ENCODE results near the gene MARK4. TPM values are rescaled to one million over a fixed set of nuclear protein-coding genes. Genes with fewer than 3 reads are reported as not detected.

Gene MARK4
- total RNA-seq, 2 donors from 2014 or later: 24.3 to 120 TPM

DNA sequence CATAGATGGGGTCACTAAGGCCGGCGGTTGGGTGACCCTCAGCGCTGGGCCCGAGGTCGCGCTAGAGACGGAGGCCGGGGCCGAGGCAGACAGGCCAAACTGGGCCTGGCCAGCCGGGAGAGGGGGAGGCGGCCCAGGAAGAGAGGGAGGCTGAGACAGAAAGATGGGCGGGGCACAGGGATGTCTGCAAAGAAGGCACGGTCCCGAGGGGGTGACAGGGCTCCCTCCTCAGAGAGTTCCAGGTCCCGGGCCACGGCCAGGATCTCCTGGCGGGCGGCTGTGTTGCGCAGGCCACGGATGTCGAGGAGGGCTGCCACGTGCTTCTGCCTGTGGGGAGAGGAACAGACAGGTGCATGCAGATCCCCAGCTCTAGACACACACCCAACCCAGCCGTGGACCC lies 38.0 kb upstream of the MARK4 start:
- Histone ChIP-seq H3K27ac (no peak overlapping the region), H3K27me3 (replicated peaks; ENCODE audit: insufficient read depth) (no peaks in the 10 kb centered on the region), H3K4me3 (no peak overlapping the region), H3K4me1 (replicated peaks) (no peaks in the 10 kb centered on the region), H3K9me3 (no peaks in the 10 kb centered on the region), H3K36me3 (no peaks in the 10 kb centered on the region)
- TF ChIP-seq, protein P1, sequence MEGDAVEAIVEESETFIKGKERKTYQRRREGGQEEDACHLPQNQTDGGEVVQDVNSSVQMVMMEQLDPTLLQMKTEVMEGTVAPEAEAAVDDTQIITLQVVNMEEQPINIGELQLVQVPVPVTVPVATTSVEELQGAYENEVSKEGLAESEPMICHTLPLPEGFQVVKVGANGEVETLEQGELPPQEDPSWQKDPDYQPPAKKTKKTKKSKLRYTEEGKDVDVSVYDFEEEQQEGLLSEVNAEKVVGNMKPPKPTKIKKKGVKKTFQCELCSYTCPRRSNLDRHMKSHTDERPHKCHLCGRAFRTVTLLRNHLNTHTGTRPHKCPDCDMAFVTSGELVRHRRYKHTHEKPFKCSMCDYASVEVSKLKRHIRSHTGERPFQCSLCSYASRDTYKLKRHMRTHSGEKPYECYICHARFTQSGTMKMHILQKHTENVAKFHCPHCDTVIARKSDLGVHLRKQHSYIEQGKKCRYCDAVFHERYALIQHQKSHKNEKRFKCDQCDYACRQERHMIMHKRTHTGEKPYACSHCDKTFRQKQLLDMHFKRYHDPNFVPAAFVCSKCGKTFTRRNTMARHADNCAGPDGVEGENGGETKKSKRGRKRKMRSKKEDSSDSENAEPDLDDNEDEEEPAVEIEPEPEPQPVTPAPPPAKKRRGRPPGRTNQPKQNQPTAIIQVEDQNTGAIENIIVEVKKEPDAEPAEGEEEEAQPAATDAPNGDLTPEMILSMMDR (IDR thresholded peaks at IDR 0.05): no peak
- TF ChIP-seq POLR2AphosphoS5 (IDR thresholded peaks at IDR 0.05) (no peak), POLR2A (IDR thresholded peaks at IDR 0.05) (no peak)
- DNase-seq (ENCODE audit: low spot score): no peak
- 80% methylated on average over 23 of the region's 23 CpGs for WGBS
- intact Hi-C loops (cut with DNase I): no loop called here

DNA sequence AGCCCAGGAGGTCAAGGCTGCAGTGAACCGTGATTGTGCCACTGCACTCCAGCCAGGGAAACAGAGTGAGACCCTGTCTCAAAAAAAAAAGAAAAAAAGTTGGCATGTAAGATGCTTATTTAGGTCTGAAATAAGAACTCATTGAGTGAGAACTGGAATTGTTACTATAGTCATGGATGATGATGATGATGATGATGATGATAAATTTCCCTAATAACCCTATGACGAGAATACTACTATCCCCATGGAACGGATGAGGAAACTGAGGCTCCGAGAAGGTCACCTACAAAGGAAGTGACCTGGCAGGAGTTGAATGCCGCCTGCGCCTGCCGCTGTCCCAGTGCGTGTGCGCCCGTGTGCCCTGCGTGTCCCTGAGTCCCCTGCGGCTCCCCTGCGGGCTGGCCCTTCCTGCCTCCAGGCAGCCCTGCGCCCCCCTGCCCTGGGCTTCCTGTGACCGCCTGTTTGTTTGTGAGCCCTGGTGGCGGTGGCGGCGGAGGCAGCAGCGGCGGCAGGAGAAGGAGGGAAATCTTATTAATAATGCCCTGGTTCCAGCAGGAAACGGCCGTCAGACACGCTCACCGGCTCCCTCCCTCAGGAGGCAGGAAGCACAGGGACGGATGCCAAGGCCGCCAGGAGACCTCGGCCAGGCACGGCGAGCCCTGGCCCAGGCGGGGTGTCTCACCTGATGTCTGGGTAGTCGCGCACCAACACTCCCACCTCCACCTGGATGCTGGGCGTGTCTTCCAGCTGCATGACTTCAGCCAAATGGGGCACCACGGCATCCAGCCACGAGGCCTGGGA lies 35.5 kb upstream of the MARK4 start:
- DNase-seq (ENCODE audit: low spot score): peak; percentile 12
- intact Hi-C loops (cut with DNase I): no loop called here
- Histone ChIP-seq H3K36me3 (no peaks in the 10 kb centered on the region), H3K4me3 (no peak overlapping the region), H3K27me3 (replicated peaks; ENCODE audit: insufficient read depth) (no peaks in the 10 kb centered on the region), H3K4me1 (replicated peaks) (no peaks in the 10 kb centered on the region), H3K27ac (no peak overlapping the region), H3K9me3 (no peaks in the 10 kb centered on the region)
- TF ChIP-seq POLR2AphosphoS5 (IDR thresholded peaks at IDR 0.05) (no peak), POLR2A (IDR thresholded peaks at IDR 0.05) (no peak)
- TF ChIP-seq, protein P1 (IDR thresholded peaks at IDR 0.05): no peak
- WGBS: 9% methylated on average over 35 of the region's 35 CpGs

DNA sequence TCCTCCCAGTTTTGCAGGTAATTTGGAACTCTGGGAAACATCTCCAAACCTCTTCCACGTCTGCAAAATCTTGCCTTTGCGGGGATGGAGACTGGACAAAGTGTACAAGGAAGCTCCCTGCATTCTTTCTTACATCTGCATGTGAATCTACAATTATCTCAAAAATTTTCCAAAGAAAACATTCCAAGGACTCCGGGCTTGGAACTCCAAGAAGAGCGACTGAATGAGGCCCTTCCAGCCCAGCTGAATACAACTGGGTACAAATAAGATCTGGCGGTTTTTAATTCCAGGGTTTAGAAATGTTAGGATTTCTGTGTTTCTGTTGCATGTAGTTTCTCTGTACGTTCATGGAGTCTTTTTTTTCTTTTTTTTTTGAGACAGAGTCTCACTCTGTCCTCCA lies 34.4 kb upstream of the MARK4 start:
- Histone ChIP-seq H3K36me3 (no peaks in the 10 kb centered on the region), H3K27me3 (replicated peaks; ENCODE audit: insufficient read depth) (no peaks in the 10 kb centered on the region), H3K9me3 (no peaks in the 10 kb centered on the region), H3K4me3 (no peak overlapping the region), H3K4me1 (replicated peaks) (no peaks in the 10 kb centered on the region), H3K27ac (no peak overlapping the region)
- TF ChIP-seq, protein P1 (IDR thresholded peaks at IDR 0.05): no peak
- no peak for TF ChIP-seq POLR2A (IDR thresholded peaks at IDR 0.05)
- TF ChIP-seq POLR2AphosphoS5 (IDR thresholded peaks at IDR 0.05): no peak
- WGBS: 67% methylated on average over 6 of the region's 6 CpGs
- intact Hi-C loops (cut with DNase I): no loop called here
- no peak for DNase-seq (ENCODE audit: low spot score)

DNA sequence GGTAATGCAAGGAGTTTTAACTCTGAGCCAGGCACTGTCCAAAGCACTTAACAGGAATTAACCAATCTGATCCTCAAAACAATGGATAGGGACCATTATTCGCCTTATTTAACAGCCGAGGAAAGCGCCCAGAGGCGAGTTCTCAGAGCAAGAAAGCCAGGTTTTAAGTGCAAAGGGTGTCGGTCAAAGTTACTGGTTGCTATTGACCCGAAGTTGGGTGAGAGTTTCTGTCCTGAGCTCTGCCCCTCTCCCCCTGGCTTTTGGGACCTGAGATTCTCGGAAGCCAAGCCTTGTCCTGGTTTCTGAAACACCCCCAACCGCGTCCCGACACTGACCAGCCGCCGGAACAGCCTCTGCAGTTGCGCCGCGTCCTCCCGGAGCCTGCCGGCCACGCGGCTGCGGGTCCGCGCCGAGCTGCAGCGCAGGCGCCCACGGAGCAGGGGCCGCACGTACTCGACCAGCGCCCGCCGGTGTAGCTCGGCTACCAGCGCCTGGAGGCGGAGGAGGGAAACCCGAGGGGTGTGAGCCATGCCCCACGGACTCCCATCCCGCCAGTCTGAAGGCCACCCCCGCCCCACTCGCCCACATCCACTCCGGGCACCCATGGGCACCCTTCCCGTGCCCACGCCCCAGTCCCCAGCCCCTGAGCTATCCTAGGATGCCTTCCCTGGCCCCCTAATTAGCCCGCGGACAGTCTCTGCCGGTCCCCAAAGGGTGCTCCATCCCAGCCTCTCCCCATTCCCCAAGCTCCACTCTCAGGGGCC lies 33.7 kb upstream of the MARK4 start:
- DNase-seq (ENCODE audit: low spot score): no peak
- Histone ChIP-seq H3K9me3 (no peaks in the 10 kb centered on the region), H3K36me3 (no peaks in the 10 kb centered on the region), H3K4me1 (replicated peaks) (no peaks in the 10 kb centered on the region), H3K27me3 (replicated peaks; ENCODE audit: insufficient read depth) (no peaks in the 10 kb centered on the region), H3K4me3 (no peak overlapping the region), H3K27ac (no peak overlapping the region)
- intact Hi-C loops (cut with DNase I): no loop called here
- 17% methylated on average over 46 of the region's 46 CpGs for WGBS
- TF ChIP-seq POLR2AphosphoS5 (IDR thresholded peaks at IDR 0.05) (no peak), POLR2A (IDR thresholded peaks at IDR 0.05) (no peak)
- TF ChIP-seq, protein P1 (IDR thresholded peaks at IDR 0.05): no peak
